Measurements from ENCODE around the gene DNAJC6. TPM values are rescaled to one million over a fixed set of nuclear protein-coding genes. Genes with fewer than 3 reads are reported as not detected.

The DNAJC6 gene
- total RNA-seq, 2 experiments from 2014 or later: 4.0 to 5.4 TPM

DNA sequence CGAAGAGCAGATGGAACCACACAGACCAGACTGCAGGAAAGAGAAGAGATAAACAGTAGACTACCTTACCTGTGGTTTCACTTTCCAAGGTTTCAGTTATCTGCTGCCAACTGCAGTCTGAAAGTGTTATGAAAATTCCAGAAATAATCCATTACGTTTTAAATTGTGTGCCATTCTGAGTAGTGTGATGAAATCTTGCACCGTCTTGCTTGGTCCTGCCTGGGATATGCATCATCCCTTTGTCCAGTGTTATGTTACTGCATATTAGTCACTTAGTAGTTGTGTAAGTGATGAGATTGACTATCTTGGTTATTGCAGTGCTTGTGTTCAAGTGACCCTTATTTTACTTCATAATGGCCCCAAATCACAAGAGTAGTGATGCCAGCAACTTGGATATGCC lies 33.9 kb downstream of the DNAJC6 start:
- Mint-ChIP-seq H3K27ac (no peak overlapping the region), H3K4me1 (no peaks in the 10 kb centered on the region), H3K27me3 (no peaks in the 10 kb centered on the region), H3K36me3 (ENCODE audit: low read depth) (no peaks in the 10 kb centered on the region), H3K9me3 (no peaks in the 10 kb centered on the region), H3K4me3 (no peak overlapping the region)
- DNase-seq: no peak
- CTCF ChIA-PET: no interaction called here
- POLR2A ChIA-PET: no interaction called here

DNA sequence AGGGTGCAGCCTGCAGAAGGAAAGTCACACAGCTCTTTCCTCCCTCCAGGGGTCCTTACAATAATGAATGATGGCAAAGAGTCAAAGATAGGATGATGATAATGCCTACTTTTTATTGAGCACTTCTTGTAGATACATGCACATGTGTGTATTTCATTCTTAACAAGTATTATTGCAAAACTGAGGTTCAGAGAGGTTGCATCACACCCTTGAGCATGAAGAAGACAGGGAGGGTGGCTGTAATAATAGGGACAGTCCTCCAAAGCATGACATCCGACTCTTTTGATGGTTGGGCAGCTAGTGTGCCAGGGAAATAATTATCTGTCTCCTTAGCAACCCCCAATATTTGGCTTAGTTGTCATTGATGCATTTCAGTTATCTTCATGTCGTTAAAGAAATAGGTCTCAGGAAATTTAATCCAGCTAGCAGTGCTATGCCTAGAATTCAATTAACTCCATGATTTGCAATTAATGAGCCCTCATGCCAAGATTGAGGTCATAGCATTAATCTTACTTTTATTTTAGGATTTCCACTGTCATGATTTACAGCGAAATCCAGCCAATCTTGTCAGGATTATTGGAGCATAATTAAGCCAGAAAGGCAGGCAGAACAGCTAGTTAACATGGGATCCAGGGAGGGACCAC lies 35.0 kb downstream of the DNAJC6 start:
- no peak overlapping the region for H3K4me3 Mint-ChIP-seq
- no peaks in the 10 kb centered on the region for H3K9me3 Mint-ChIP-seq
- no peak overlapping the region for H3K27ac Mint-ChIP-seq
- POLR2A ChIA-PET: no interaction called here
- no peaks in the 10 kb centered on the region for H3K4me1 Mint-ChIP-seq
- DNase-seq: no peak
- CTCF ChIA-PET: no interaction called here
- no peaks in the 10 kb centered on the region for H3K27me3 Mint-ChIP-seq
- no peaks in the 10 kb centered on the region for H3K36me3 Mint-ChIP-seq (ENCODE audit: low read depth)

- Mint-ChIP-seq H3K27me3 (peaks cover 3% of the 10 kb centered on the region), H3K4me3 (no peak overlapping the region), H3K9me3 (no peaks in the 10 kb centered on the region), H3K4me1 (no peaks in the 10 kb centered on the region), H3K27ac (no peak overlapping the region), H3K36me3 (ENCODE audit: low read depth) (no peaks in the 10 kb centered on the region)
- ChIA-PET CTCF (no interaction called here), POLR2A (no interaction called here)
- DNase-seq: no peak
These were observed 36.8 kb downstream of the DNAJC6 start for GRCh38 chr1:65346190-65346589.

GRCh38 chr1:65355031-65355712 lies 45.8 kb downstream of the DNAJC6 start:
- H3K27me3 Mint-ChIP-seq: peaks cover 3% of the 10 kb centered on the region
- peaks cover 2% of the 10 kb centered on the region for H3K36me3 Mint-ChIP-seq (ENCODE audit: low read depth)
- no peak overlapping the region for H3K27ac Mint-ChIP-seq
- H3K9me3 Mint-ChIP-seq: no peaks in the 10 kb centered on the region
- POLR2A ChIA-PET: no interaction called here
- DNase-seq: no peak
- no peaks in the 10 kb centered on the region for H3K4me1 Mint-ChIP-seq
- CTCF ChIA-PET: interaction anchor here (0.6 to 0.7 kb wide), 2 partner anchors 280 to 888 kb away, joined by 3 read pairs; no protein-coding TSS in a partner anchor
- no peak overlapping the region for H3K4me3 Mint-ChIP-seq

DNA sequence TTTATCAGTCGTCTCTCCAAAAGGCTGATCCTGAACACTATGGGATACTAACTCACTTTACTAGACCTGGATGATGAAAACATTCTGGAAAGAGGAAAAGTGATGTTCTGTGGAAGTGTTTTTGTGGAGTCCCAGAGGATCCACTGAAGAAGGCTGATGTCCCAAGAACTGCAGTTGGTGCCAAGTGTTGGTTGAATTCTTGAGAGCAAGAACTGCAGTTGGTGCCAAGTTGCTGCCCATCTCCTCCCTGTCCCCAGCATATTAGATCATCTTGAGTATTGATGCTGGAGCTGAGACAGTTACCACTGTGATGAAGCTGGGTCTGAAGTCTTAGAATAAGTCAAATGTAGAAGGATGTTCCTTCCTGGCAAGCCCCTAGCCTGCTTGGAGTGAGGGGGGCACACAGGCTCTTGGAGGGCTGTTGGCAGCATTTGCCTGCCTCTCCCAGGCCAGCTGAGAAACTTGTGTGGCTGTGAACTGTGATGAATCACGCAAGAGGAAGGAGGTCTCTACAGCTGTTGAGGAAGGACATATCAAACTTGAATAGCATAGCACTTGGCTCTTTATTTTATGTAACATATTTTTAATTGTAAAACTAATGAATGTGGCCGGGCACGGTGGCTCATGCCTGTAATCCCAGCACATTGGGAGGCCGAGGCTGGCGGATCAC lies 48.1 kb downstream of the DNAJC6 start:
- Mint-ChIP-seq H3K9me3 (no peaks in the 10 kb centered on the region), H3K27ac (no peak overlapping the region), H3K36me3 (ENCODE audit: low read depth) (peaks cover 2% of the 10 kb centered on the region), H3K4me3 (no peak overlapping the region), H3K27me3 (no peaks in the 10 kb centered on the region), H3K4me1 (no peaks in the 10 kb centered on the region)
- no peak for DNase-seq
- ChIA-PET POLR2A (no interaction called here), CTCF (no interaction called here)

DNA sequence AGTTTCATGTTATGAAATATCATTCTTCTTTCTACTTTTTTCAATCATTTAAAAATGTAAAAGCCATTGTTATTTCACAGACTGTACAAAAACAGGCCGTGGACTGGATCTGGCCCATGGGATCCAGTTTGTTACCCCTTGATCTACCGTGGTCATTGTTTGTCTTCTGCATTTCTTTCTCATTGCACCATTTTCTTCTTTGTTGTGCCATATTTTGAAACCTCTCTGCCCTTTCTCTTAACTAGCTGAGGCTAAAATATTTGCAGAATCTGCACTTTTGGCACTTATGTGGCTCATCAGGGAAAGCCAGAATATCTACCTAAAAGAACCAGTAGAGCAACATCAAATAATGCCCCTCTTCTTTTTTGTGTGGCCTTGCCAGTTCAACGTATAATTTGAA lies 50.5 kb downstream of the DNAJC6 start:
- Mint-ChIP-seq H3K36me3 (ENCODE audit: low read depth) (peaks cover 2% of the 10 kb centered on the region), H3K27ac (no peak overlapping the region), H3K4me3 (no peak overlapping the region), H3K4me1 (no peaks in the 10 kb centered on the region), H3K27me3 (no peaks in the 10 kb centered on the region), H3K9me3 (no peaks in the 10 kb centered on the region)
- ChIA-PET CTCF (no interaction called here), POLR2A (no interaction called here)
- no peak for DNase-seq

DNA sequence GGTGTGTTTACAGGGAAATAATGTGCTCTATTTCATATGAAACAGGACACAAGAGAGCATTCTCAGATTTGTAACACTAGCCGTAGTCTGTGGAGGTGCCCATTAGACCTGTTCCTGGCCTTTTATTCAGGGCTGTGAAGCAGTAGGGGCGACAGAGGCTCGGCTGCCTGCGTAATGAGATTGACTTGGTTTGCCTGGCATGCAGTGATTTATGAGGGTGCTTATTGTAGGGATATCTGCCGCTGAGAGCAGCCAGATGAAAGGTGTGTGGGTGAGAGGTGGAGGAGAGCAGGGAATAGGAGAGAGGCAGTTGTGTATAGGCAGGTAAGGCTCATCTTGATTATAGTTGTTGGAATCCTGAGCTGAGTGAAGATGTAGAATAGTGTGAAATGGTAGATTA lies 51.3 kb downstream of the DNAJC6 start:
- DNase-seq: no peak
- no peaks in the 10 kb centered on the region for H3K9me3 Mint-ChIP-seq
- no peak overlapping the region for H3K4me3 Mint-ChIP-seq
- H3K27ac Mint-ChIP-seq: no peak overlapping the region
- H3K4me1 Mint-ChIP-seq: no peaks in the 10 kb centered on the region
- peaks cover 2% of the 10 kb centered on the region for H3K36me3 Mint-ChIP-seq (ENCODE audit: low read depth)
- no peaks in the 10 kb centered on the region for H3K27me3 Mint-ChIP-seq
- ChIA-PET CTCF (no interaction called here), POLR2A (no interaction called here)

- ChIA-PET POLR2A (no interaction called here), CTCF (no interaction called here)
- no peaks in the 10 kb centered on the region for H3K9me3 Mint-ChIP-seq
- no peak for DNase-seq
- H3K27ac Mint-ChIP-seq: no peak overlapping the region
- H3K36me3 Mint-ChIP-seq (ENCODE audit: low read depth): peaks cover 3% of the 10 kb centered on the region
- no peaks in the 10 kb centered on the region for H3K4me1 Mint-ChIP-seq
- no peaks in the 10 kb centered on the region for H3K27me3 Mint-ChIP-seq
- no peak overlapping the region for H3K4me3 Mint-ChIP-seq
These were observed 53.2 kb downstream of the DNAJC6 start for GRCh38 chr1:65362545-65362944.

DNA sequence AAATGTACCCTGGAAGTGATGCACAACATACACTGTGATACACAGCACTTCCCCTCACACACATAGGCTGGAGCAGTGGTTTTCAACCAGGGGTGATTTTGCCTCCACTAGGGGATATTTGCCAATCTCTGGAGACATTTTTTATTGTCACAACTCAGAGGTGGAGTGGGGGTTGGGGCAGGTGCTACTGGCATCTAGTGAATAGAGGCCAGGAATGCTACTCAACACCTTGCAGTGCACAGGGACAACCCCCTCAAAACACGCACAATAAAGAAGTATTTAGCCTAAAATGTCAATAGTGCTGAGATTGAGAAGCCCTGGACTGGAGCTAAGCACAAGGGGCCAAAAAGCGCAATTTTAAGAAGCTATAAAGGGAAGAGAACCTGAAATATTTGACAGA lies 54.1 kb downstream of the DNAJC6 start:
- H3K27me3 Mint-ChIP-seq: no peaks in the 10 kb centered on the region
- DNase-seq: no peak
- no peak overlapping the region for H3K27ac Mint-ChIP-seq
- H3K4me3 Mint-ChIP-seq: no peak overlapping the region
- no peaks in the 10 kb centered on the region for H3K4me1 Mint-ChIP-seq
- CTCF ChIA-PET: interaction anchor here (1.2 kb wide), 1 partner anchor 324 kb away, joined by 3 read pairs; no protein-coding TSS in a partner anchor
- H3K9me3 Mint-ChIP-seq: no peaks in the 10 kb centered on the region
- H3K36me3 Mint-ChIP-seq (ENCODE audit: low read depth): peaks cover 3% of the 10 kb centered on the region
- POLR2A ChIA-PET: interaction anchor here (0.5 kb wide), 1 partner anchor 154 kb away, joined by 3 read pairs; no protein-coding TSS in a partner anchor

GRCh38 chr1:65368403-65368802 lies 59.1 kb downstream of the DNAJC6 start:
- no peaks in the 10 kb centered on the region for H3K27me3 Mint-ChIP-seq
- peaks cover 6% of the 10 kb centered on the region for H3K4me1 Mint-ChIP-seq
- CTCF ChIA-PET: no interaction called here
- no peak overlapping the region for H3K4me3 Mint-ChIP-seq
- no peak overlapping the region for H3K27ac Mint-ChIP-seq
- peaks cover 3% of the 10 kb centered on the region for H3K36me3 Mint-ChIP-seq (ENCODE audit: low read depth)
- DNase-seq: no peak
- POLR2A ChIA-PET: no interaction called here
- H3K9me3 Mint-ChIP-seq: no peaks in the 10 kb centered on the region

- Mint-ChIP-seq H3K27ac (no peak overlapping the region), H3K27me3 (no peaks in the 10 kb centered on the region), H3K4me1 (peaks cover 6% of the 10 kb centered on the region), H3K9me3 (peaks cover 2% of the 10 kb centered on the region), H3K36me3 (ENCODE audit: low read depth) (peaks cover 7% of the 10 kb centered on the region), H3K4me3 (no peak overlapping the region)
- POLR2A ChIA-PET: no interaction called here
- DNase-seq: no peak
- CTCF ChIA-PET: no interaction called here
These were observed 62.2 kb downstream of the DNAJC6 start for GRCh38 chr1:65371544-65371943.

DNA sequence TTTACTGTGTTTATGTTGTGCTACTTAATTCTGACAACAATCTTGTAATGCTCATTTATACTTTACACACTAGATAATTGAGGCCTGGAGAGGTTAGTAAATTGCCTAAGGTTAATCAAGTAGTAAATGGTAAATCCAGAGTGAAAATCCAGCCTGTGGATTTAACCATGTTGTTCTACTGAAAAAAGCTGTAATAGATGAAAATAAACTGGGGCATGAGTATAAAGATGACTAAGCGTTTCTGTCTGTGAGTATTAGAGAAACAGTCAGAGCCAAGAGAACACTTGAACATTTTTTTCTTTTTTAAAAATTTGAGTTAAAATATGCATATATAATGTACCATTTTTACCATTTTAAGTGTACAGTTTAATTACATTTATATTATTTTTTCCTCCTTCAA lies 63.2 kb downstream of the DNAJC6 start:
- Mint-ChIP-seq H3K27me3 (no peaks in the 10 kb centered on the region), H3K36me3 (ENCODE audit: low read depth) (peaks cover 9% of the 10 kb centered on the region), H3K27ac (no peak overlapping the region), H3K4me1 (peaks cover 6% of the 10 kb centered on the region), H3K9me3 (peaks cover 2% of the 10 kb centered on the region), H3K4me3 (no peak overlapping the region)
- POLR2A ChIA-PET: no interaction called here
- CTCF ChIA-PET: no interaction called here
- DNase-seq: no peak

DNA sequence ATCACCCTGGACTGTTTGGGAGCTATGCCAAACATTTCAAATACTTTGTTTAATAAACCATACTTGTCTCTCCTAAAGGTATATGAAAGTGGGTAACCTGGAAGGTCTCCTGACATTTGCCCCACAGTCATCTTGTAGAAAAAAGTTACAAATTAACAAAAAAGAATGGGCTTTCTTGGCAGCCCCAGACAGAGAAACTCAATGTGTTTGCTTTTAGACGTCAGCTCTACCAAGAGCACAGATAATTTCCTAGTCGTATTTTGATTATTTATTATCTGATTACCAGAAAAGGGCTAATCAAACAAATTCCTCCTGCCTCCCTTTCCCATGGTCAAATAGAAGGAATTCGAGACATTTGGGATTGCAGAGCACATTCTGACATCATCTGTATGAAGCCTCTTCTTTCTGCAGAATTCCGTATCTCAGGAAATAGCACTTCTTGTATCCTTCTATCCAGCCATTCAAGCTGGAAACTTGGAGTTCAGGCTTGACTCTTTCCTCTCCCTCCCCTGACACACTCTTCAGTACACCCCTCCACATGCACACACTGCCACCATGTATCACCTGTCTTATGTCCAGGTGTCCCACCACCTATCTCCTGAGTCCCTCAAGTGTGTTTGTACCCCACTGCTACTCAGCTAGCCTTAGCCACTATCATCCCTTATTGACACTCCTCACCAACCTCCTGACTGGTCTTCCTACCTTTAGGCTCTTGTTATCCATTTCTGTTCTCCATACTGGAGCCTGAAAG lies 68.3 kb downstream of the DNAJC6 start:
- CTCF ChIA-PET: no interaction called here
- Mint-ChIP-seq H3K4me1 (peaks cover 2% of the 10 kb centered on the region), H3K27me3 (no peaks in the 10 kb centered on the region), H3K36me3 (ENCODE audit: low read depth) (peaks cover 25% of the 10 kb centered on the region), H3K4me3 (no peak overlapping the region), H3K9me3 (peaks cover 2% of the 10 kb centered on the region), H3K27ac (no peak overlapping the region)
- DNase-seq: no peak
- POLR2A ChIA-PET: no interaction called here

All from activated CD4-positive, alpha-beta memory T cell treated with anti-CD3 and anti-CD28 coated beads, Interleukin-2, amount 10 ng/mL, durations not matched to agents 7 days and 5 days (primary cell).